ENCODE data around the gene NRXN3.
"Not testable (repeated sequence)": the region's sequence is repeated elsewhere in the genome, so short reads cannot be mapped to it uniquely, and the experiment has no call there.

Gene NRXN3

DNA sequence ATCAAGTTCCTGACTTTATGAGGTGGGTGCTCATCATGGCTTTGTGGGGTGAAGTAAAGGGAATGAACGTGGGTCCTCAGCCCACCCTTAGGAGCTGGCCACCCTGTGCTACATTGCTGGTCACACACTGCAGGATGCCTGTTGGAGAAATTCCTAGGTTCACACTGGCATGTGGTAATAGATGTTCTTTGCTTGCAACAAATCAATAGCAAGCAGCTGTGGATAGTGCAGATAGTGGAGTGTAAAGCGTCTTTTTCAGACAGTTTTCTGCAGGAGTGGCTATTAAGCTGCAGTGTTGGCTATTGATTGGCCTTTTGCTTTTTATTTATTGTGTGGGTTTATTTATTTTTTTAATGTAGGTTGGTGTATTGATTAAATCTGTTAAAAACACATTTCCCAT, 822.7 kb downstream of the NRXN3 start:
- H3K4me1 ChIP-seq (ENCODE audit: control insufficient read depth, insufficient read depth, low read length): no peaks in the 10 kb centered on the region
- no peaks in the 10 kb centered on the region for H3K36me3 ChIP-seq (ENCODE audit: insufficient read depth, low read length)
- no peak overlapping the region for H3K9ac ChIP-seq (ENCODE audit: low read depth, low read length)
- no peaks in the 10 kb centered on the region for H3K27me3 ChIP-seq (ENCODE audit: control insufficient read depth, insufficient read depth, low read length)
- H3K4me2 ChIP-seq (ENCODE audit: low read length): no peak overlapping the region
- no peaks in the 10 kb centered on the region for H3K9me3 ChIP-seq (replicated peaks; ENCODE audit: low read length)
- H3K4me3 ChIP-seq (ENCODE audit: low read length): no peak overlapping the region

DNA sequence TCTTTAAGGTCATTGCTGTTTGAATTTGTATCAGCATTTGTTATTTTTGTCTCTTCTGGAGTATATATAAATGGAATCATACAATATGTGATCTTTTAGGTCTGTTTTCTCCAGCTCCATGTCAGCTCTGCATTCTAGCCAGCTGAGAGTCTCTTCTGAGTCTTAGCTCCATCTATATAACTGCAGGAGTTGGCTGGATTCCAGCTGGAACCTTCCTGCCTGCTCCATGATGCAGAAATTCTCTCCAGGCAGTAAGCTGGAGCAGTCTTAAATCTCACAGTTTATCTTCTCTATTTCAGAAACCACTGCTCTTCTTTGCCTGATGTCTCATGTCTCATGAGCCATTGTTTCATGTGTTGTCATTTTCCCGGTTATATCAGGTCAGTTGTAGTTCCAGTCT, 827.6 kb downstream of the NRXN3 start:
- H3K4me2 ChIP-seq (ENCODE audit: low read length): no peak overlapping the region
- H3K4me1 ChIP-seq (ENCODE audit: control insufficient read depth, insufficient read depth, low read length): no peaks in the 10 kb centered on the region
- no peaks in the 10 kb centered on the region for H3K27me3 ChIP-seq (ENCODE audit: control insufficient read depth, insufficient read depth, low read length)
- no peaks in the 10 kb centered on the region for H3K9me3 ChIP-seq (replicated peaks; ENCODE audit: low read length)
- H3K9ac ChIP-seq (ENCODE audit: low read depth, low read length): no peak overlapping the region
- no peaks in the 10 kb centered on the region for H3K36me3 ChIP-seq (ENCODE audit: insufficient read depth, low read length)
- H3K4me3 ChIP-seq (ENCODE audit: low read length): no peak overlapping the region

DNA sequence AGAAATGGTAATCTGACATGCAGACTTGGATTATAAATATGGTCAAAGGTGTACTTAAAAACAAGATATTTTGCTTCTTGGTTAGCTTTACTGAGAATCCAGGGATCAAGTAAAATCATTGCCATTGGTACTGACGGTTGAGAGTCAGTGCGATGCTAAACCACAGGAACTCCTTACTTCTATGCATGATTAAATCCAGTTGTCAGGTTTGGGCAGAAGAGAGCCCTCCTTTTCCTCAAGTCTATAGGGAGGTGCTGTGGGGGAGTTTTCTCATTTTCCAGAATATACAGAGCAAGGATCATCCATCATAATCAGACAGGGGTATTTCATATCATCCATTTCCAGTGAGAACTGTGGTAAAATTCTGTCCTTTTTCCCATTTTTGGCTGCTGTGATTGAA, 839.1 kb downstream of the NRXN3 start:
- Histone ChIP-seq H3K9me3 (replicated peaks; ENCODE audit: low read length) (no peaks in the 10 kb centered on the region), H3K4me2 (ENCODE audit: low read length) (no peak overlapping the region), H3K36me3 (ENCODE audit: insufficient read depth, low read length) (no peaks in the 10 kb centered on the region), H3K4me1 (ENCODE audit: control insufficient read depth, insufficient read depth, low read length) (peaks cover 12% of the 10 kb centered on the region), H3K4me3 (ENCODE audit: low read length) (no peak overlapping the region), H3K27me3 (ENCODE audit: control insufficient read depth, insufficient read depth, low read length) (no peaks in the 10 kb centered on the region), H3K9ac (ENCODE audit: low read depth, low read length) (no peak overlapping the region)

DNA sequence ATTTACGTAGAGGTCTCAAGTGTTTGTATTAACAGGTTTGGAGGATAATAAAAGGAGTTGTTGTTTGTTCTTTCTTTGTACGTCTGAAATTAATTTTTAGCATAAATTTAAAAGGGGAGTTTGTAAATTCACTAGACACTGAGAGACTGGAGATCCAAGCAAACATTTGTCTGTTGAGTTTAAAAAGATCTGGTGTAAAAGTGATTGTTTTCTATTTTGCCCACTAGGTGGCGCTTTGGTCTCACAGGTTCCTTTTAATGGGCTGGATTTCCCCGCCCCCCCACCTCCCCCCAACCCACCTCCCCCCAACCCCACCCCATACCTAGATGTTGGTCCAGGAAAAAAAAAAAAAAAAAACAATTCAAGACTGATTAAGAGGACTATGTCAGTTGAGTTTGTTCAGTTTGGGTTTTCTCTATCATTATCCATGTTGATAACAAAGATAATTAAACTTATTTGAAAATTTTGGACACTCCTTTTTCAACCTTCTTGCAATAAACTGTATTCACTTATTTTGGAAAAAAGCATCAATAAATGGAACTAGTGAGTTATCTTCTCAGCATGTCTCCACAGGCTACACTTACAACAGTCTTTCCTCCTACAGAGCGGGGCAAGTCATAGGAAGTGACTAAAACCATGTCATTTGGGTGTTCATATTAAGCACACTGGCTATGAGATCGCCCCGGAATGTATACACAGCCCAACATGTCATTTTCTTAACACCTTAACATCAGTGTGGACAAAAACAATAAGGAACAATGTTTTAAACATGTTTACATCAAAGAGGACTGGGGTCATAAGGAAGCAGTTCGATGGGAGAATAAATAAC, 841.1 kb downstream of the NRXN3 start:
- H3K4me1 ChIP-seq (ENCODE audit: control insufficient read depth, insufficient read depth, low read length): peaks cover 14% of the 10 kb centered on the region
- H3K9ac ChIP-seq (ENCODE audit: low read depth, low read length): peak overlapping the region; percentile 58
- no peaks in the 10 kb centered on the region for H3K36me3 ChIP-seq (ENCODE audit: insufficient read depth, low read length)
- H3K27me3 ChIP-seq (ENCODE audit: control insufficient read depth, insufficient read depth, low read length): no peaks in the 10 kb centered on the region
- H3K4me2 ChIP-seq (ENCODE audit: low read length): peak overlapping the region; percentile 71
- peak overlapping the region; percentile 48 for H3K4me3 ChIP-seq (ENCODE audit: low read length)
- H3K9me3 ChIP-seq (replicated peaks; ENCODE audit: low read length): no peaks in the 10 kb centered on the region

DNA sequence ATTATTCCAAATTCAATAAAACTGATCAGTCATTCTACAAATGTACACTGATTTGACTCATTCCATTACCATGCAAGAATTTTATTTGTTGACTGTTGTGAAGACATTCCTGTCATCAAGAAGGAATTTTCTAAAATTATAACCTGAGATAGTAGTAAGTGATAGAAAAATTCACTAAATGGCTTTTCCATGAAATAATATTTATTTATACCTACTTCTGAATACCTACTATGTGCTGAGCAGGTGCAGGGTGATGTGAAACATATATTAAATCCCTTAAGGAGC, 841.7 kb downstream of the NRXN3 start:
- no peaks in the 10 kb centered on the region for H3K9me3 ChIP-seq (replicated peaks; ENCODE audit: low read length)
- H3K4me3 ChIP-seq (ENCODE audit: low read length): peak overlapping the region; percentile 48
- peak overlapping the region; percentile 71 for H3K4me2 ChIP-seq (ENCODE audit: low read length)
- H3K4me1 ChIP-seq (ENCODE audit: control insufficient read depth, insufficient read depth, low read length): peaks cover 19% of the 10 kb centered on the region
- H3K9ac ChIP-seq (ENCODE audit: low read depth, low read length): peak overlapping the region; percentile 58
- no peaks in the 10 kb centered on the region for H3K36me3 ChIP-seq (ENCODE audit: insufficient read depth, low read length)
- H3K27me3 ChIP-seq (ENCODE audit: control insufficient read depth, insufficient read depth, low read length): no peaks in the 10 kb centered on the region

DNA sequence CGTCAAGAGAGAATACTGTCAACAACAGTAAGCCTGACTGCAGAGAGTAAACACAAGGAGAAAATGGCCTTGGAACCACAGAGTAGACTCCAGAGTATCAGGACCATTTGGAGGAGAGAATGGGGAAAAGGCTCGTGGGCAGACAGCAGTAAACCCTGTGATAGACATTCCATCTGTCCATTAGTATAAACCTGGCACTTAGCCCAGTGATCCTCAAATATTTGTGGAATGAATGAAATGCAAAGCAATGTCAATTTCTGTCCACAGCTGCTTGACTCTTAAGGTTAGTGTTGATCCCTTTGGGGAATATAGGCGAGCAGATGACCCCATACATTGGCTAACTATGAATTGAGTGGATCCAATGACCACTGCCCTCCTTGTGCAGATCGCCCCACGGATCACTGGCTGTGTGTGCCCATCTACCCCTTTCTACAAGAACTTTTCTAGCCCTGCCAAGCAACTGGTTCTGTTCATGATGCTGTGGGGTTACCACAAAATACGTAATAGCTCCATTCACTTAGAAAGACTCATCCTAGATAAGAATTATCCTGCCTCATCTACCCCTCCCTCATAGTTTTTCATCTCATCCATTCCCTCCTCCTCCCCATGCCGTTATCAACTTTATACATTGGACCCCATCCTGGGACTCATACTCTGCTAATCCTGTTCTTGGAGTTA, 846.8 kb downstream of the NRXN3 start:
- H3K4me2 ChIP-seq (ENCODE audit: low read length): peak overlapping the region; percentile 23
- H3K36me3 ChIP-seq (ENCODE audit: insufficient read depth, low read length): no peaks in the 10 kb centered on the region
- H3K27me3 ChIP-seq (ENCODE audit: control insufficient read depth, insufficient read depth, low read length): no peaks in the 10 kb centered on the region
- no peak overlapping the region for H3K9ac ChIP-seq (ENCODE audit: low read depth, low read length)
- no peaks in the 10 kb centered on the region for H3K9me3 ChIP-seq (replicated peaks; ENCODE audit: low read length)
- peaks cover 35% of the 10 kb centered on the region for H3K4me1 ChIP-seq (ENCODE audit: control insufficient read depth, insufficient read depth, low read length)
- no peak overlapping the region for H3K4me3 ChIP-seq (ENCODE audit: low read length)

DNA sequence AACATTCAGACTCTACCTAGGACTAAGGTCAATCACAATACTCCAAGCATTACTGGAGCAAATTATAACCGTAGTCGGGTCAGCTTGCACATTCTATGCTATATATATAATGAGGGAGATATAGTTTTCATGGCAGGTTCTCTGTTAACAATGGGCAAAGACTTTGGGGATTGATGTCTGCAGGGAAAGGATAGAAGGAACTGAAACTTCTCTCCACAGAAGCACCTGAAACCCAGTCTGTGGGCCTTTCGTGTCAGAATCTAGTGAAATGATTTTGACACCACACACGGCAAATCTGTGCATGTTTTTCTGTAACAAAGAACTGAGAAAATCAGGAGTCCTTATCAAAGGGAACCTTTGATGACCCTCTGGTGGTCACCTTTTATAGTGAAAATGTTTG, 847.4 kb downstream of the NRXN3 start:
- no peaks in the 10 kb centered on the region for H3K27me3 ChIP-seq (ENCODE audit: control insufficient read depth, insufficient read depth, low read length)
- no peak overlapping the region for H3K4me2 ChIP-seq (ENCODE audit: low read length)
- H3K9me3 ChIP-seq (replicated peaks; ENCODE audit: low read length): no peaks in the 10 kb centered on the region
- no peaks in the 10 kb centered on the region for H3K36me3 ChIP-seq (ENCODE audit: insufficient read depth, low read length)
- no peak overlapping the region for H3K4me3 ChIP-seq (ENCODE audit: low read length)
- H3K9ac ChIP-seq (ENCODE audit: low read depth, low read length): no peak overlapping the region
- H3K4me1 ChIP-seq (ENCODE audit: control insufficient read depth, insufficient read depth, low read length): peaks cover 29% of the 10 kb centered on the region

DNA sequence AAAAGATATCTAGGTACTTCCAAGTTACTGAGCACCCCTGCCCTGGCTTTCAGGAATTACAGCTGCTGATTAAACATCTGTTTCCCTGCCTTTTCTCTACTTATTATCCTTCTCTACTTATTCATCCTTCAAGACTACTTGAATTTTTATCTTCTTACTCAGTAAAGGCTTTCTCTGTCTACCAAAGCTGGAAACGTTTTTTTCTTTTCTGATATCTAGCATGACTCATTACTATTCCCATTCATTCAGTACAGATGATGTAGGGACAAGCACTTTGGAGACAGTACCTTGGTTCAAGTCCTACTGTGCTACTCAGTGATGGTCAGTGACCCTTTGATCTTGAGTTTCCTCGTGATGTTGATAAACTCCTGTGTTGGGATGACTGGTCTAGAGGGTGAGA, 848.7 kb downstream of the NRXN3 start:
- Histone ChIP-seq H3K4me1 (ENCODE audit: control insufficient read depth, insufficient read depth, low read length) (peaks cover 29% of the 10 kb centered on the region), H3K9me3 (replicated peaks; ENCODE audit: low read length) (no peaks in the 10 kb centered on the region), H3K36me3 (ENCODE audit: insufficient read depth, low read length) (no peaks in the 10 kb centered on the region), H3K27me3 (ENCODE audit: control insufficient read depth, insufficient read depth, low read length) (no peaks in the 10 kb centered on the region), H3K9ac (ENCODE audit: low read depth, low read length) (no peak overlapping the region), H3K4me2 (ENCODE audit: low read length) (no peak overlapping the region), H3K4me3 (ENCODE audit: low read length) (no peak overlapping the region)

DNA sequence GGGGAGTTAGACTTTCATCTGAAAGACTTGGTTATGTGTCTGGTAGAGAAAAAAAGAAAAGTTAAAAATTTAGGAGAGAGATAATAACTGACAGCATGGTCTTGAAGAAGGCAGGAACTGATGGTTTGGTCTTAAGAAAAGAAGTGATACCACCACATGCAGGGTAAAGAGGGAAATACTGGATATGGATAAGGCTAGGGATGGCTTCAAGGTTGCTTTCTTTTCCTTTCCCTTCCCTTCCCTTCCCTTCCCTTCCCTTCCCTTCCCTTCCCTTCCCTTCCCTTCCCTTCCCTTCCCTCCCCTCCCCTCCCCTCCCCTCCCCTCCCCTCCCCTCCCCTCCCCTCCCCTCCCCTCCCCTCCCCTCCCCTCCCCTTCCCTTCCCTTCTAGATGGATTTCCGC, 849.7 kb downstream of the NRXN3 start:
- not testable (repeated sequence) for H3K9ac ChIP-seq (ENCODE audit: low read depth, low read length); H3K4me3 ChIP-seq (ENCODE audit: low read length); H3K4me2 ChIP-seq (ENCODE audit: low read length); H3K9me3 ChIP-seq (replicated peaks; ENCODE audit: low read length); H3K36me3 ChIP-seq (ENCODE audit: insufficient read depth, low read length); H3K27me3 ChIP-seq (ENCODE audit: control insufficient read depth, insufficient read depth, low read length)
- H3K4me1 ChIP-seq (ENCODE audit: control insufficient read depth, insufficient read depth, low read length): peaks cover 29% of the 10 kb centered on the region

DNA sequence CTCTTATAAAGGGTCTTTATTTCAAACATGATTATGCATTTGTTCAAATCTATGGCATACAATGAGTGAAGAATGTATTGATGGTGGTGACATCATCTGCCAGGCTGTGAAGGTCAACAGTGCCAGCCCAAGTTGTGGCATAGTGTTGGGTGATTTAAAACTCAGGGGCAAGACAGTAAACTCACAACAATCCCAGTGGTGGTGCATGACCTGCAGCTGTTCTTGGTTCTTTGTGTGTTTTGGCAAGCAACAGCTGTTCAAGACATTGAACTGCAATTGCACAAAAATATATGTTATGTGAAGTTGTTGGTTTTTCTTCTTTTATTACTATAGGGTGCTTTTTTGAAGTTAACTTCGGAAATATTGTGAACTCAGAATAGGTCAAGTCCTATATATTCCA, 851.6 kb downstream of the NRXN3 start:
- no peaks in the 10 kb centered on the region for H3K36me3 ChIP-seq (ENCODE audit: insufficient read depth, low read length)
- H3K9ac ChIP-seq (ENCODE audit: low read depth, low read length): no peak overlapping the region
- no peak overlapping the region for H3K4me3 ChIP-seq (ENCODE audit: low read length)
- H3K9me3 ChIP-seq (replicated peaks; ENCODE audit: low read length): peaks cover 5% of the 10 kb centered on the region
- H3K4me2 ChIP-seq (ENCODE audit: low read length): no peak overlapping the region
- no peaks in the 10 kb centered on the region for H3K27me3 ChIP-seq (ENCODE audit: control insufficient read depth, insufficient read depth, low read length)
- H3K4me1 ChIP-seq (ENCODE audit: control insufficient read depth, insufficient read depth, low read length): peaks cover 23% of the 10 kb centered on the region

DNA sequence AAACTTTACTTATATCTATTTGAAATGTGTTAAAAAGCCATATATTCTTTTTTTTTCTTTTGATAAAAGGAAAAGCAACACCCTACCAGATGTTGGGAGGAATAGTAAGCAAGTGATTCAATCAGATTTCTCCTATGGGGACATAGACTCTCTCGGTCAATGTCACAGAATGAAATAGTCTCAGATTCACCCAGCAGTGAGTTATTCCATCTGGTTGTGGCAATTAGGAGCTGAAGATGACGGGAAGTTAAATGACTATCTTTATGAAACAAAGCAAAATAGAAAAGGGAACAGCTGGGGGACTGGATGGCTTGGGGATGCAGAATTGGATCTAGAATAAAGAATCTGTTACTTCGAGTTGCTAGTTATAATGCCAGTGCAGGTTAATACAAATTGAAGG, 857.0 kb downstream of the NRXN3 start:
- H3K27me3 ChIP-seq (ENCODE audit: control insufficient read depth, insufficient read depth, low read length): no peaks in the 10 kb centered on the region
- H3K36me3 ChIP-seq (ENCODE audit: insufficient read depth, low read length): no peaks in the 10 kb centered on the region
- H3K4me3 ChIP-seq (ENCODE audit: low read length): no peak overlapping the region
- no peaks in the 10 kb centered on the region for H3K4me1 ChIP-seq (ENCODE audit: control insufficient read depth, insufficient read depth, low read length)
- no peak overlapping the region for H3K9ac ChIP-seq (ENCODE audit: low read depth, low read length)
- H3K4me2 ChIP-seq (ENCODE audit: low read length): no peak overlapping the region
- H3K9me3 ChIP-seq (replicated peaks; ENCODE audit: low read length): peaks cover 5% of the 10 kb centered on the region

DNA sequence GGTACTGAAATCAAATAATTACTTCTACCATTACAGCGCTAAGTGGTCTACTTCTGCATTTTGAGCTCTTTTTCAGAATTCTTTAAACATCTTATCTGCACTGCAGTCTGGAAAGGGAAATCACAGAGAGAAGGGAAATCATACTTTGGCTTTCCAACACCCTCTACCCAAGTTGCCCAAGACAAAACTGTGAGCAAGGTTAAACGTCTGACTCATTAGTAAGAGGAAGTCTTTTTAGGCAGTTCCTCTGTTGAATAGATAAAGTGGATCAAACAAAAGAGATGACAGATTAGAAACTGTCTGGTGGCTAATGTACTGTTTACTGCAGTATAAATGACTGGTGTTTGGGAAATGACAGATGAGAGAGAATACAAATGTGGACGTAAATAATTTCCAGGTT, 858.1 kb downstream of the NRXN3 start:
- Histone ChIP-seq H3K4me3 (ENCODE audit: low read length) (no peak overlapping the region), H3K9ac (ENCODE audit: low read depth, low read length) (no peak overlapping the region), H3K36me3 (ENCODE audit: insufficient read depth, low read length) (no peaks in the 10 kb centered on the region), H3K4me2 (ENCODE audit: low read length) (no peak overlapping the region), H3K27me3 (ENCODE audit: control insufficient read depth, insufficient read depth, low read length) (no peaks in the 10 kb centered on the region), H3K4me1 (ENCODE audit: control insufficient read depth, insufficient read depth, low read length) (no peaks in the 10 kb centered on the region), H3K9me3 (replicated peaks; ENCODE audit: low read length) (peaks cover 5% of the 10 kb centered on the region)
